GM19099 (cell line): Measurements from ENCODE around the gene DBP.

Source experiments
- POLR2A ChIP-seq: IDR thresholded peaks from 3 replicates; pipeline ENCODE4 v1.6.1; 2011; ENCODE audit warnings: low read depth; ENCODE audit not compliant: insufficient read length; ENCODE audit errors: extremely low read depth

DBP gene

DNA sequence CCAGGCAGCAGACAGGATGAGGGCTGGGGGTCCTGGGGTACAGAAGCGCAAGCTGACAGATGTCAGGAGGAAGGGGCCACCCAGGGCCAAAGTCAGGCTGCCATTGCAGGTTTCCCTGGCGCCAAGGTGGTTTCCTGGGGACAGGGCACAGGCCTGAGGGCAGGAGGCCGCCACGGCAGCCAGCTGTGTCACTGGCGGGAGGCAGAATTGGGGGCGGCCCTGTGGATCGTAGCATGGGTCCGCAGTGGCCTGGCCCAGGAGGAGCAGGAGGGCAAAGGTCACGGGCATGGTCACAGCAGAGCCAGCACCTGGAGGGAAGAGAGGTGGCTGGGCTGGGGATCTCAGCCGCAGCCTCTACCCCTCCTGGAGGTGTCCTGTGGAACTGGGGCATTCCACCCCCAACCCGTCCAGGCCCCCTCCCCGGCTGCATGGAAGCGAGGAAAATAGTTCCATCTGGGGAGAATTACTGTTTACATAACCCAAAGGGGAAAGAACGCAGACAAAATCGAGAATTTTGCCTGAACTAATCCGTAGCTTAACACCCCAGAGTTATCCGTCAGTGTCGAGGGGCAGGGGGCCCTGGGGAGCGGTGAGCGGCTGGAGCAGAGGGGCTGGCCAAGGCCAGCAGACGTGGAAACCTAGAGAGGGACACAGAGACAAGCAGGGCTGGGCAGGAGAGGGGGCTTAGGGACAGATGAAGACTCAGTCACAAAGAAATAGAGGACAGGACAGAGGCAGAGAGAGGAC lies 33.7 kb upstream of the DBP start:
- TF ChIP-seq POLR2A = no peak

DNA sequence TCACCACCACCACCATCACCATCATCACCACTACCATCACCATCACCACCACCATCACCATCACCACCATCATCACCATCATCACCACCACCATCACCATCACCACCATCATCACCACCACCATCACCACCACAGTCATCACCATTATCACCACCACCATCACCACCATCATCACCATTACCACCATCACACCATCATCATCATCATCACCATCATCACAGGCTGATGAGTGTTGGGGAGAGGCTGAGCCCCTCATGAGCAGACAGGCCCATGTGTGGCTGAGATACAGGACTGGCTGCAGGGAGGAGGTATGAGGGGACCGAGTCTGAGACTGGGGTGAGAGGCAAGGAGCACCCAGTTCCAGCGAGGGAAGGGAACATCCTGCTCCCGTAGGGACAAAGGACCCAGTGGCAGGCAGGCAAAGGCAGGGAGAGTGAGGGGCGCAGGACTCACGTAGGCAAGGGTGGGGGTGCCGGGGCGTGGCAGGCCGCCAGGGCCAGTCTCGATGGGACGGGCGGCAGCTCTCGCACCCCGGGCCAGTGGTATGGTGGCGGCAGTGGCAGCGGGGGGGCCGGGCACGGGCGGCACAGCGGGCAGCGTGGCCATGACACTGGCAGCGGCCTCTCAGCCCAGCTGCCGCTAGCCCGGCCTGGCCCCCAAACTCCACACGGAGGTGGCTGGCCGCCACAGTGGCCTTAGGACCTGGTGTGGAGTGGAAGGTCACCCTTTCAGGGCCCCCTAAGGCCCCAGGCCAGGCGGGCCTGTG lies 32.9 kb upstream of the DBP start:
- no peak for TF ChIP-seq POLR2A

DNA sequence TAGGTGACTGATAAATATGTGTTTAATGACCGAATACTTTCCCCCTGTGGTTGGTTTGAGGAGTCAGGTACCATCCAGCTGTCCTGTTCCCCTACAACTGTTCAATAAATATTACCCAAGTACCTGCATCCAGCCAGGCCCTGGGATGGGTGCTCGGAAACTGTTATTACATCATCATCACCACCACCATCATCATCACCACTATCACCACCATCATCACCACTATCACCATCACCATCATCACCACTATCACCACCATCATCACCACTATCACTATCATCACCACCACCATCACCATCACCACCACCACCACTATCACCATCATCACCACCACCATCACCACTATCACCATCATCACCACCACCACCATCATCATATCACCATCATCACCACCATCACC lies 31.6 kb upstream of the DBP start:
- TF ChIP-seq POLR2A = no peak

DNA sequence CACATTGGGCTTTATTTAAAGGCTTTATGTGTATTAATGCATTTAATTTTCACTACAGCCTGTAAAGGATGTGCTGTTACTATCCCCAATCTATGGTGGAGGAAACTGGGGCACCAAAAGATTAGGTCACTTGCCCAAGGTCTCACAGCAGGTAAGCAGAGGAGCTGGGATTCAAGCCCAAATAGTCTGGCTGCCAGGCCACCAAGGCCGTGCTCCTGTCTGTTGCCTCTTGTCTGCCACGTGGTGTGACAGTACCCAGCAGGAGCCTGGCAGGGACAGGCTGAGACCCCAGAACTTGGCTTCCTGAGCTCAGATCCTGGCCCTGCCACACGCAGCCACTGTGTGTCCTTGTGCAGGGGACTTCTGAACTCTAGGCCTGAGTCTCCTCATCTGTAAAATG lies 31.2 kb upstream of the DBP start:
- no peak for TF ChIP-seq POLR2A

DNA sequence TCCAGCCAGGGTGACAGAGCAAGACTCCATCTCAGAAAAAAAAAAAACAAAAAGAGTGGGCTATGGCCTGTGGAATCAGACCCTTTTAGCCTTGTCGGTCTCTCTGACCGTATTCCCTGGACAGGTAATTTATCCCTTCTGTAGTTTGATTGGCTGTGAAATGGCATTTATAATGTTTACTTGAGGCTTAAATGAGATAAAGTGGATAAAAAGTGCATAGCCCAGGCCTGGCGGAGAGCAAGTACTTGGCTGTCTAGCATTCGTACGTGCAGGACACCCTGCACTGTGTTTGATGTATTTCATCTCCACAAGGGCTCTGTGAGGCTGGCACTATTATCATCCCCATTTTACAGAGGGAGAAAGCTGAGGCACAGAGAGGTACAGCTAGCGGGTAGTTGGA lies 28.6 kb upstream of the DBP start:
- no peak for TF ChIP-seq POLR2A

DNA sequence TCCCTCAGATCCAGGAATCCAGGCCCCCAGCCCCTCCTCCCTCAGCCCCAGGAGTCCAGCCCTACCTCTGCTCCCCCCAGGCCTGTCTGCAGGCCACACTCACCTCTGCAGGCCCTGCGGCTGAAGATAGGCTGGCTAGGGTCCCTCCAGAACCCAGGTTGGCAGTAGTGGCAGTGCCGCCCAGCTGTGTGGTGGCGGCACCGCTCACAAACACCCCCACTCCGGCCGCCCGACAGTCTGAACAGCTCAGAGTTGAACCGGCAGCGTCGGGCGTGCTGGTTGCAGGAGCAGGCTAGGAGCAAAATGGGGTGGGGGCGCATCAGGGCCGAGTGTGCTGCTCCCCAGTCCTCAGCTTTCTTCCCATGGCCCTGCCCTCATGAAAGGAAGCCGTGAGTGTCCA lies 27.3 kb upstream of the DBP start:
- TF ChIP-seq POLR2A = no peak

DNA sequence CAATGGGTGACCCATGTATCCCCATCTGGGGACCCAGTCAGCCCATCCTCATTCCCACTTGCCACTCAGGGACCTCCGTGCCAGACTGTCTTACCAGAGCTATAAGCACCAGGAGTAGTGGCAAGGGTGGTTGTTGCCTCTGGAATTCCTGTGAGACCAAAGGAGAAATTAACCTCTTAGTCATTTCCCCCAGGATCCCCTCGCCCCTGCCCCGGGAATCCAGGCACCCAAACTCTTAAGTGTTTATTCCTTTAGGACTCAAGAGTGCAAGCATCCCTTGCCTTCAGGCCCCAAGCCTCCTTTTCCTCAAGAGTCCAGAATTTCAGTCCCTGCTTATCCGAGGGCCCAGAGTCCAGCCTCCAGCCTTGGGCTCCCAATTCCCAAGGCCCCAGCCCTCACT lies 26.5 kb upstream of the DBP start:
- no peak for TF ChIP-seq POLR2A

DNA sequence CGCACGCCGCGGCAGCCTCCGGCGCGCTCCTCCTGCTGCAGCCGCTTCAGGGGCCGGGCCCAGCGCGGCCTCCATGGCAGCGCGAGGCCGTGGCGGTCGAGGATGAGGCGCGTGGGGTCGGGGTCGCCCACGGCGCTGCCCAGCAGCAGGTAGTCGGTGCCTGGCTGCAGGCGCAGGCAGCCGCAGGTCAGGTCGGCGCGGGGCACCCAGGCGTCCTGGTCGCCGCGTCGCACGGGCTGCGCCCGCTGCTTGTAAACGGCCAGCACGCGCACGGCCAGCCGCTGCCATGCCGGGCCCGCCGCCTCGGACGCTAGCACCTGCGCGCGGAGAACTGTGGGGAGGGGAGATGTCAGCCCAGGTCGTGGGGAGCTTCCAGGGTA lies 24.5 kb upstream of the DBP start:
- no peak for TF ChIP-seq POLR2A

DNA sequence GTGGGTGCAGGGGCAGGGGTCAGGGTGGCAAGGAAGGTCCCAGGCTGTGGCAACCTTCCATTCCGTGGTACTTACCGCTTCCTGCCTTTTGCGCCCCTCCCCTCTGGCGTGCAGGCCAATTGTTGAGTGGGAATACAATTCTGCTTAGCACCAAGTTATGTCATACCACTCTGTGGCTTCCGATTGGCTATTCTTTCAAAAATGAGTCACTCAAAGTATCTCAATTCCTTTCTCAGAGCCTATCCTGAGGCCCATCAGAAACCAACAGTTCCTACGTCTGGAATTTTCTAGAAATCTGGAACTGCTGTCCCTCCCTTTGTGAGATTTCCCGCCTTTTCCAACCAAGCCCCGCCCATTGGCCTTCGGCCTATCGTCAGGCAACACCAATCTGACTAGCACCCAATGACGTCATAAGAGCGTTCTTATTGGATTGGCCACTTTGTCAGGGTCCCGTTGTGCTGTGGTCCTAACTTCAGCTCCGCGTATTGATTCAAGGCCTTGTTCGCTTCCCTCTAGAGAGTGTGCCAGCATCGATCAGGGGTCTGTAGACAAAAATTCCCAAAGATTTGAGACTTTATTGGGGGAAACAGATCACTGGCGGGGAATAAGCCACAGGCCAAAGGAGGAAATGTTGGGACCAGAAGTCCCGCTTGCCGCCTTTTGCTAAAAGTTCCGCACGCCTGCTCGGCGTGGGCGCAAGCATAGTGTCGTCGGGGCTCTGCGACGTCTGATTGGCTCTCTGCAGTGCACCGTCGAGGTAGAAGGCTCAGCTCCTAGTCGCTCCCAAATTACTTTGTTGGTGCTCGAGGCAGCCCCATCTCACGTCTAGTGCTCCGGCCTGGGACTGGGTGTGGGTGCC lies 23.9 kb upstream of the DBP start:
- TF ChIP-seq POLR2A = no peak

DNA sequence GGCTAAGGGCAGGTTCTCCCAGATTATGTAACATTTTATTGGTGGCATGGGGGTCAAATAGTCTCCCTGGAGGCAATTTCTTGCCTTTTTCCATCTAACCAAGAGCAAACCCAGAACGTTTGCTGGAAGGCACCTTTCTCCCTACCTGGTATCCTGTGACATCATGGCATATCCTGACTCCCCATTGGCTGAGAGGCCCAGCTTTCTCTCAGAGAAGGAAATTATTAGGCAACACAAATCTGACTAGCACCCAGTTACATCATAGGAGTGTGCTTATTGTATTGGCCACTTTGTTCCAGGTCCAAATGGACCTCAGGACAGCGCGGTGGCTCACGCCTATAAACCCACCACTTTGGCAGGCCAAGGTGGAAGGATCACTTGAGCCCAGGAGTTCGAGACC lies 22.6 kb upstream of the DBP start:
- no peak for TF ChIP-seq POLR2A

DNA sequence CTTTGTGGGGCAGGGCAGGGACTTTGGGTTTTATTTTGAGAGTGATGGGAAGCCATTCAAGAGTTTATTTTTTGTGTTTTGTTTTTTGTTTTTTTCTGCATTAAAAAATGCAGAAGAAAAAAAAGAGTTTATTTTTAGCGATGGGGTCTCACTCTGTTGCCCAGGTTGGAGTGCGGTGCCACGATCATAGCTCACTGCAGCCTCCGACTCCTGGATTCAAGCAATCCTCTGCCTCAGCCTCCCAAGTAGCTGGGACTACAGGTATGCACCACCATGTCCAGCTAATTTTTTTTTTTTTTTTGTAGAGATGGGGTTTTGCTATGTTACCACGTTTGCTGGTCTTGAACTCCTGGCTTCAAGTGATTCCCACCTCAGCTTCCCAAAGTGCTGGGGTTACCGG lies 21.3 kb upstream of the DBP start:
- TF ChIP-seq POLR2A = no peak

DNA sequence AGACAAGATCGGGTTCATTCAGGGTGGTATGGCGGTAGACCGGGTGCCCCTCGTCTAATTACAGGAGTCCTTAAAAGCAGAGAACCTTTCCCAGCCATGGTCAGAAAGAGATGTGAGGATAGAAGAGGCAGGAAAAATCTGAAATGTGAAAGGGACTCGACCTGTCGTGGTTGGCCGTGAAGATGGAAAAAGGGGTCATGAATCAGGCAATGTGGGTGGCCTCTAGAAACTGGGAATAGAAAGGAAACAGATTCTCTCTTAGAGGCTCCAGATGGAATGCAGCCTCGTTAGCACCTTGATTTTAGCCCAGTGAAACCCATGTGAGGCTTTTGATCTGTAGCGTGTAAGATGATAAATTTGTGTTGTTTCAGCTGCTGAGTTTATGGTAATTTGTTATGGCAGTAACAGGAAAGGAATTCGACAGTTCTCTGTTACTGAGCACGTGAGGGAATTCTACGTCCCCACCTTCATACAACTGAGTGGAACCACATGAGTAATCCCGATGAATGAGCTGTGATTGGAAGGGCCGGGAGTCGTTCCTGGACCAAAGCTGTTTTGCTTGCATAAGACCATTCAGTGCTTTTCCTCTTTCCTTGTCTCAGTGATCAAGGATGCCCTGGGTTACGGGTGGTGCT lies 19.8 kb upstream of the DBP start:
- TF ChIP-seq POLR2A = no peak

DNA sequence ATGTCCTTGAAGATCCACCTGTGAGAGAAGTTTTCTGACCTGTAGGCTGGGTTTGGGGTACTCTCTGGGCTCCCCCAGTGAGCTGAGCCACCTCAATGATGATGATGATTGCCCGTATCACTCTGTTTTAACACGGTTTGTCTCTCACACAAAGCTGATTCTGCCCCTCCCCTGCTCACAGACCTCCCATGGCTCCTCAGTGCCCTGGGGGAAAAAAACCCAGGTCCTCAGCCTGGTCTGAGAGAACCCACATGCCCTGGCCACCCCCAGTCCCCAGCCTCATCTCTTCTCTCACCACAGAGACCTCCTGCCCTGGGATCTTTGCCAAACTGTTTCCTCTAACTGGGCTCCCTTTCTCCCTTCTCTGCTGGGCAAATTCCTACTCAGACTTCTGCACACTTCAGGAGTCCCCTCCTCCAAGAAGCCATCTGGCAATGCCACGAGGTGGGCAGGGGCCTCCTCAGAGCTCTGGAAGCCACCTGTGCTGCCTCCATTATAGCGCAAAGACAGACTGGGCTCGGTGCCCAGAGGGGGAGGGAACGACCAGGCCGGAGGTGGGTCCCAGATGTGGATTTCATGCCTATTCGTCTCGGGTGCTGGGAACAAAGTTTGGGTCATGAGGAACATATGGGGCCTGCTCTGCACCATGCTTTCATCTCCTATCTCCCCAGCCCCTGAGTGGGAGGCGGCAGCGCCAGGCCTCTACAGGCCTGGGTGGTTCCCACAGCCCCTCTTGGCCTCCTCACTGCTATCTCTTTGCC lies 17.3 kb upstream of the DBP start:
- no peak for TF ChIP-seq POLR2A

DNA sequence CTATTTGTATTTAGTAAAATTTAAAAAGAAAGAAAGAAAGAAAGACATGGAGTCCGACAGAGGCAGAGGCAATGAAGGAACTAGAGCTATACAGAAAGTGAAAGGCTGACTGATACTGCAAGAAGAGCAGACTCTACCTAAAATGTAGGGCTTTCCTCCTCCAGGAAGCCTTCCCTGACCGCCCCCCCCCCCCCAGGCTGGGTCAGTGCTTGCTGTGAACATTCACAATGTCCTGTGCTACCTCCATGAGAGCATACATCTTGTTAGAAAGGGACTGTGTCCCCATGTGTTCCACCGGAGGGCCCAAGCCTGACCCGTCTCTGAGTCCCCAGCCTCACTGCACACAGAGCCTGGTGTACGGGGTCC lies 14.5 kb upstream of the DBP start:
- TF ChIP-seq POLR2A = no peak
